Sciatic nerve (tissue), 1 donor: ENCODE data around the gene COPB1. TPM values are rescaled to one million over a fixed set of nuclear protein-coding genes. Genes with fewer than 3 reads are reported as not detected.

Source experiments
- total RNA-seq: library from RNA; stranded (reverse); fragmentation: NEBNext Ultra II Directional; extraction: Animal tissue kit (Norgen Biotek cat#: 25700); gene quantifications from one replicate; pipeline ENCODE4 v1.2.1, GENCODE V29; 2021
- donor health status: DM: no; HTN: no; CAD: no.

COPB1 gene
- total RNA-seq, 1 donor from 2014 or later: 86.6 TPM

Other genes with a start within 250 kb of the COPB1 start
- 23.4 TPM for gene RRAS2, start 140.6 kb downstream of the COPB1 start, total RNA-seq
- 100 TPM for gene PSMA1, start 20.6 kb upstream of the COPB1 start, total RNA-seq
- gene PDE3B, start 144.0 kb upstream of the COPB1 start, total RNA-seq: 7.8 TPM